GM19240 (cell line): Measurements from ENCODE around the gene SLC26A8.
"Not testable (repeated sequence)": the region's sequence is repeated elsewhere in the genome, so short reads cannot be mapped to it uniquely, and the experiment has no call there.

ENCODE experiments used
- DNase-seq: peaks from one replicate; pipeline ENCODE4 v3.0.0; 2011; ENCODE audit warnings: low spot score; ENCODE audit not compliant: insufficient read length

Gene SLC26A8

DNA sequence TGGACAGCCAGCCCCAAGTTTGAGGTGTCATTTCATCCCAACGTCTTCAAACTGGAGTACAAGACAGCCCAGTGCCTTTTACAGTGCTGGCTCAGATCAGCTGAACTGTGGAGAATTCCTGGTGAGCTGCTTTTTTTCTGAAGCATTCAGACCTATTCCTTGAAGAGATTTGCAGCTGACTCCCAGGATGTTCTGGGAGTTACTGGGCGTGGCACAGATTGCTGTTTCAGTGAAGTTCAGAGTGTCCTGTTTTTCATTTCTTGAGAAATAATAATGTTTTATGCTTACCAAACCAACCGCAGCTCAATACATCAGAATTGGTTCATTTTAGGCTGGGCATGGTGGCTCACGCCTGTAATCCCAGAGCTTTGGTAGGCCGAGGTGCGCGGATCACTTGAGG is 70.1 kb downstream of the SLC26A8 start:
- no peak for DNase-seq

DNA sequence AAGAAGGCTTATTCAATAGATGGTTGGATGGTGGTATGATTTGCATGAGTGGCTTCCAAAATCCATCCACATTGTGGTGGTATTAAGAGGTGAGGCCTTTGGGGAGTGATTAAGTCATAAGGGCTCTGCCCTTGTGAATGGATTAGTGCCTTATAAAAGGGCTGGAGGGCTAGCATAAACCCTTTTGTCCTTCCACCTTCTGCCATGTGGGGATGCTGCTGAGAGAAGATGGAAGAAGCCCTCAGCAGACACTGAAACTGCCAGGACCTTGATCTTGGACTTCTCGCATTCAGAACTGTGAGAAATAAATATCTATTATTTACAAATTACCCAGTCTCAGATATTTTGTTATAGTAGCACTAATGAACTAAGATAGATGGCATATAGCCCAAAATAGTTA is 75.7 kb downstream of the SLC26A8 start:
- DNase-seq: no peak

DNA sequence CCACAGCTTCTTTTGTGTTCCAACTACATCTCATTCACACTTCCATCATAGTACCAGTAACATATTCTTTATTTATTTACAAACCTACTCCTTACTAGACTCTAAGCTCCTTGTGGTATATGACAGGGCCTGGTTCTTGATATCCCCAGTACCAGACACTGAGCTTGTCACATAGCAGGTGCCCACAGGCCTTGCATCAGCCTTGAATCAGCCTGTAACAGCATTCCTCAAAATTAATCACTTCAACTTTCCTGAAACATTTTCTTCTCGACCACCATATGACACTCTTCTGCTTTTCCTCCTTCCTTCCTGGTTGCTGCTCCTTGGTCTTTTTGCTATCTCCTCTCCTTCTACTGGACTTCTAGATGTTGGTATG is 78.8 kb downstream of the SLC26A8 start:
- no peak for DNase-seq

DNA sequence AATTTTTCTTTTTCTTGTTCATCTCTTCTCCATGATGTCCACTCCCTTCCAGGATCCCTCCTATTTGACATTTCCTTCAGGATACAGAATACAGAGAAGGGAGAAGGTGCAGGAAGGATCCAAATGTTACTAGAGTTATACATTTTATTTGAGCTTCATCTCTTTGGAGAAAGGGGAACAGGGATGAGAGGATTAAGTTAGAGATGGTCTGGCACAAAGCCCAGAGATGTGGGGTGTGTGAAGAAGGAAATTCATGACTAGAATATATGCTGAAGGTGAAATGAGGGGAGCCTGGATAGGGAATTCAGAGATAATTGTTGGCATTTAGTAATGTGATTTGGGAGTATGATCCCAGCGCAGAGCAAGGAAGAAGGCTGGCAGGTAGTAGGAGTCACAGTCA is 81.1 kb downstream of the SLC26A8 start:
- no peak for DNase-seq

DNA sequence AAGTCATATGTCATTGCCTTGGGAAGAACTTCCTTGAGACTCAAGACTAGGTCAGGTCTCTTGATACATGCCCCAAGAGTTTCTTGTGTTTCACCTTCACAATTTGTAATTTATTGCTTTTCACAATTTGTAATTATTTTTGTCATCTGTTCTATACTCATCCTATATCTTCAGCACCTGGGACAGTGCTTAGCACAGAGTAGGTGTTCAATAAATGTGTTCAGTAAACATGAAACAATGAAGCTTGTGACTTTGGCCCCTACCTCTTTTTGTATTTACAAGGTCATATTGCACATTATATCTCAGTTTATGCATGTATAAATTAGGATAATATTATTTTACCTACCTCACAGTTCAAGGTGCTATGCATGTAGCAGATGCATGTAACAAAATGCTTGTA is 82.1 kb downstream of the SLC26A8 start:
- no peak for DNase-seq

DNA sequence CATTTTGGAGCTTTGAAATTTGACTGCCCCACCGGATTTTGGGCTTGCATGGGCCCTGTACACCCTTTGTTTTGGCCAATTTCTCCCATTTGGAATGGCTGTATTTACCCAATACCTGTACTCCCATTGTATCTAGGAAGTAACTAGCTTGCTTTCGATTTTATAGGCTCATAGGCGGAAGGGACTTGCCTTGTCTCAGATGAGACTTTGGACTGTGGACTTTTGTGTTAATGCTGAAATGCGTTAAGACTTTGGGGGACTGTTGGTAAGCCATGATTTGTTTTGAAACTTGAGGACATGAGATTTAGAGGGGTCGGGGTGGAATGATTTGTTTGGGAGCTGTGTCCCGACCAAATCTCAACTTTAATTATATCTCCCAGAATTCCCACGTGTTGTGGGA is 83.3 kb downstream of the SLC26A8 start:
- not testable (repeated sequence) for DNase-seq

DNA sequence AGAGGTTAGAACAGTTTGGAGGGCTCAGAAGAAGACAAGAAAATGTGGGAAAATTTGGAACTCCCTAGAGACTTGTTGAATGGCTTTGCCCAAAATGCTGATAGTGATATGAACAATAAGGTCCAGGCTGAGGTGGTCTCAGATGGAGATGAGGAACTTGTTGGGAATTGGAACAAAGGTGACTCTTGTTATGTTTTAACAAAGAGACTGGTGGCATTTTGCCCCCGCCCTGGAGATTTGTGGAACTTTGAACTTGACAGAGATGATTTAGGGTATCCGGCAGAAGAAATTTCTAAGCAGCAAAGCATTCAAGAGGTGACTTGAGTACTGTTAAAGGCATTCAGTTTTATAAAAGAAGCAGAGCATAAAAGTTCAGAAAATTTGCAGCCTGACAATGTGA is 84.4 kb downstream of the SLC26A8 start:
- not testable (repeated sequence) for DNase-seq

DNA sequence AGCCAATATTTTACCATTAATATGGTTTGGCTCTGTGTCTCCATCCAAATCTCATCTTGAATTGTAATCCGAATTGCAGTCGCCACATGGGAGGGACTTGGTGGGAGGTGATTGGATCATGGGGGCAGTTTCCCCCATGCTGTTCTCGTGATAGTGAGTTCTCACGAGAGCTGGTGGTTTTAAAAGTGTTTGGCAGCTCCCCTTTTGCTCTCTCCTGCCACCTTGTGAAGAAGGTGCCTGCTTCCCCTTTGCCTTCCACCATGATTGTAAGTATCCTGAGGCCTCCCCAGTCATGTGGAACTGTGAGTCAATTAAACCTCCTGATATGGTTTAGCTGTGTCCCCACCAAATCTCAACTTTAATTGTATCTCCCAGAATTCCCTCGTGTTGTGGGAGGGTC is 85.2 kb downstream of the SLC26A8 start:
- DNase-seq: not testable (repeated sequence)

DNA sequence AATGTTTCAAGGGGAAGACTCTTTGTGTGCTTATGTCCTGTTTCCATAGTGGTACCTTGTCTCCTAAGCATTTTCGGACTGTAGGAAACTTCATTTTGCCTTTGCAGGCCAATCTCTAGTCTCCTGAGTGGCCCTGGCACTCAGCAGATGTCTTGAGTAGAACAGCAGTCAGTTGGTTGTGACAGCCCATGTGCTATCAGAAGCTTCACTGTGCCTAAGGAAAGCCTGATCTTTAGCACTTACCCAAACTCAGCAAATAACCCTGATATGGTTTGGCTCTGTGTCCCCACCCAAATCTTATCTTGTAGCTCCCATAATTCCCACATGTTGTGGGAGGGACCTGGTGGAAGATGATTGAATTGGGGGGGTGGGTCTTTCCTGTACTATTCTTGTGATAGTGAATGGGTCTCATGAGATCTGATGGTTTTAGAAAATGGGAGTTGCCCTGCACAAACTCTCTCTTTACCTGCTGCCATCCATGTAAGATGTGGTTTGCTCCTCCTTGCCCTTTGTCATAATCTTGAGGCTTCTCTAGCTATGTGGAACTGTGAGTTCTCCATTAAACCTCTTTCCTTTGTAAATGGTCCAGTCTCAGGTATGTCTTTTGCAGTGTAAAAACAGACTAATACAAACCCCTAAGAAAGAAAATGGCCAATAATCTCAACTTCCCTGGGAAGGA is 87.6 kb downstream of the SLC26A8 start:
- DNase-seq: no peak

DNA sequence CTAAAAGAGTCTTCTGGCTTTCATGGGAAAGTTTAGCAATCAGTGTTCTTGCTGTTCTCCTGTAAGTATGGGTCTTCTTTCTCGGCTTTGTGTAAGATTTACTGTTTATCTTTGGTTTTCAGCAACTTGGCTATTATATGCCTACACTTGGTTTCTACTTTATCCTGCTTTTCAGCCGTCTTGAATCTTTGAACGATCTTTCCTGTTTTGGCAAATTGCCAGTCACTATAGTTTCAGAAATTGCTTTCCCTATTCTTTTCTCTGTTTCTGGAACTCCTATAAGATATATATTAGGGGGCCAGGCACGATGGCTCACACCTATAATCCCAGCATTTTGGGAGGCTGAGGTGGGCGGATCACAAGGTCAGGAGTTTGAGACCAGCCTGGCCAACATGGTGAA is 89.0 kb downstream of the SLC26A8 start:
- DNase-seq: no peak

DNA sequence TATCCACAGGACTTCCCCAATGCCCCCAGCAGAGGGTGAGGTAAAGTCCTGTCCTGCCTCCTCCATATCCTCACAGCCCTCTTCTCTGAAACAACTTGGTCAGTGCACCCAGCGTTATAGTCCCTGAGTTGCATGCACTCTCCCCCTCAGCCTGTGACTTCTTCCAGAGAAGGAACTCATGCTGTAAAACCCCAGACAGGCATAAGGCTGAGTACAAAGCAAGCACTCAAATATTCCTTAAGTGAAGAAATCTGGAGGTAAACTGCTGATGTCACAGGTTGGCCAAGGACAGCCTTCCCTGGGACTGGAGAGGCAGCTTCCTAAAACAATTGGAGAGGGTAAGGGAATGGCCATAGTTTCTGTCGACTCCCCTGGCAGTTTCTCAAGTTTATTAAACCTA is 90.6 kb downstream of the SLC26A8 start:
- DNase-seq: no peak

DNA sequence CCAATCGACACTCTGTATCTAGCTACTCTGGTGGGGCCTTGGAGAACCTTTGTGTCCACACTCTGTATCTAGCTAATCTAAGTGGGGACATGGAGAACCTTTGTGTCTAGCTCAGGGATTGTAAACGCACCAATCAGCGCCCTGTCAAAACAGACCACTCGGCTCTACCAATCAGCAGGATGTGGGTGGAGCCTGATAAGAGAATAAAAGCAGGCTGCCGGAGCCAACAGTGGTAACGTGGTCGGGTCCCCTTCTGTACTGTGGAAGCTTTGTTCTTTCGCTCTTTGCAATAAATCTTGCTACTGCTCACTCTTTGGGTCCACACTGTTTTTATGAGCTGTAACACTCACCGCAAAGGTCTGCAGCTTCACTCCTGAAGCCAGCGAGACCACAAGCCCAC is 92.6 kb downstream of the SLC26A8 start:
- not testable (repeated sequence) for DNase-seq

DNA sequence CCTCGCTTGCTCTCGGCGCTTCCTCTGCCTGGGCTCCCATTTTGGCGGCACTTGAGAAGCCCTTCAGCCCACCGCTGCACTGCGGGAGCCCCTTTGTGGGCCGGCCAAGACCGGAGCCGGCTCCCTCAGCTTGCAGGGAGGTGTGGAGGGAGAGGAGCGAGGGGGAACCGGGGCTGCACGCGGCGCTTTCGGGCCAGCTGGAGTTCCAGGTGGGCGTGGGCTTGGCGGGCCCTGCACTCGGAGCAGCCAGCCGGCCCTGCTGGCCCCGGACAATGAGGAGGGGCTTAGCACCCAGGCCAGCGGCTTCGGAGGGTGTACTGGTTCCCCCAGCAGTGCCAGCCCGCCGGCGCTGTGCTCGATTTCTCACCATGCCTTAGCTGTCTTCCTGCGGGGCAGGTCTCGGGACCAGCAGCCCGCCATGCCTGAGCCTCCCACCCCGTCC is 93.3 kb downstream of the SLC26A8 start:
- no peak for DNase-seq

DNA sequence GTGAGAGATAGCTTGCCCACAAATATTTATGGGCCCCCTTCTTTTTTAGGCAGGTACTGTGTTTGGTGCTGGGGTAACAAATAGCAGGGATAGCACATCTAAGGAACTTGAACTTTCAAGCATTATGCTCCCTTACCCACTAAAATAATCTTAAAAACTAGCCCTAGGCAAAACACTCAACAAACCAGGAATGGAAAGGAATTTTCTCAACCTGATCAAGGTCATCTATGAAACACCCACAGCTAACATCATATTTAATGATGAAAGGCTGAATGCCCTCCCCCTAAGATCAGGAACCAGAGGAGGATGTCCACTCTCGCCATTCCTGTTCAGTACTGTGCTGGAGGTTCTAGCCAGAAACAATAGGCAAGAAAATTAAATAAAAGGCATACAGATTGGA is 94.8 kb downstream of the SLC26A8 start:
- no peak for DNase-seq

DNA sequence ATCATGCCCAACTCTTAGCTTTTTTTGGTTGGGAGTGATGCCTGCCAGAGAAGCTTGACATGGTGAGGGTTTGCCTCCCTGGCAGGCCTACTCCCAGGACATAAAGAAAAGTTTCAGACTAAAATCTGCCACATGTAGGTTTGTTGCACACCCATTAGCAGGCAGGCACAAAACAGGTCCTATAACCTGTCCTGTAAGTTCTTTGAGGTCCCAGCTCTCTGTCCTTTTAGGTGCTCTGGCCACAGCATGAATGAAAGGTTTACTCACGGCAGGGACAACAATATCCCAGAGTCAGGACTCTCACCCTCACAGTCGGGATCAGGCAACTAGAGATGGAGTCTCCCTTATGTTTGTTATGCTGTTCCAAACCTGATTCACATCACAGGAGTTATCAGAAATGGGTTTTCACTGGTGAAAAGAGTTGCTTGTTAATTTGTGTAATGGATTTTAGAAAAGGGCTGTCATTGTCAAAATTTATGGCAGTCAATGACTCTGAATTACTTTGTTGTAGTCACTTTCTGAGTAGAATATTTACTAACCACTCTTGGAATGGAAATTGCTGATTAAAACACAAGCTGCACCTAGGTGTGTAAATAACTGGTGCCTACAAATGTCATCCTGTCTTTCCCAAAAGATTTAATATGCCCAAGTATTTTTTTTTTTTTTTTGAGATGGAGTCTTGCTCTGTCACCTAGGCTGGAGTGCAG is 97.8 kb downstream of the SLC26A8 start:
- DNase-seq: no peak

DNA sequence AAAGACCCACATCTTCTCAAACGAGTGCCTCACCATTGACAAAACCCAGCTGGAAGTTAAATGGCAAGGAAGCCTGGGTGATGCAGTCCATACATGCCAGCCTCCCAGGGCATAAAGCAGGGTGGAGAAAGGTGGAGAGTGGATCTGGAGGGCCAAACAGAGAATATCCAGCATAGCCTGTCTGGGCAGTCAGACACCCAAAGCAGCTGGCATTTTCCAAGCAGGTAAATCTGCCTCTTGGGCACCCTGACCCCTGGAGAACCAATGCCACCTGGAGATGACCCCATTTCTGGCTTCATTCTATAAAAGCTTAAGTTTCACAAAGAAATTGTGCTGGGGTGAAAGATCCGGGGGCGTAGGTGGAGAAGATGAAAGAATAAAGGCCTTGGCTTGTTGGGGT is 98.5 kb downstream of the SLC26A8 start:
- DNase-seq: no peak

DNA sequence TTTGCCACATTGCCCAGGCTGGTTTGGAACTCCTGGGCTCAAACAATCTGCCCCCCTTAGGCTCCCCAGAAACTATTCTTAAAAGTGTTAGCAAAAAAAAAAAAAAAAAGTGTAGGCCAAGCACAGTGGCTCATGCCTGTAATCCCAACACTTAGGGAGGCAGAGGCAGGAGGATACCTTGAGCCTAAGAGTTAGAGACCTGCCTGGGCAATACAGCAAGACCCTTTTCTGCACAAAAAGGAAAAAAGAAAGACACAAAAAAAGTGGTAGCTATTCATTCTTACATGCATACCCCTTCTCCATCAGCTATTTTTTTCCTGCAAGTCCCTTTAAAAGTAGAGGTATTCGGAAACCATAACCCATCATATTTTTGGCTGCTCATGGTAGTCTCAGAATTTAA is 100.3 kb downstream of the SLC26A8 start:
- DNase-seq: no peak

DNA sequence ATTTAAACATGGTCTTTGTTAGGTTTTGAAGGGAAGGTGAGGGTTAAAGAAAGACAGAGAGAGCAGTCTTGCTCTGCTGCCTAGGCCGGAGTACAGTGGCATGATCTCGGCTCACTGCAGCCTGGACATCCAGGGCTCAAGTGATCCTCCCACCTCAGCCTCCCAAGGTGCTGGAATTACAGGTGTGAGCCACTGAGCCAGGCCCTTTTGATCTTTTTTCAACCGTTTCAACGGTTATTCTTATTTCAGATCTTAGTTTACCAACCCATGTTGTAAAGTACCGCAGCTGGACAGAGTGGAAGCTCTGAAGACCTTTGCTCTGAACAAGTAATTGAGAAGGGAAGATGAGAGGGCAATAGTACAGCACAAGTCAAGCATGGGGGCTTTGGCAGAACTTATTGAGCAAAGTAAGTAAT is 102.3 kb downstream of the SLC26A8 start:
- DNase-seq: no peak

DNA sequence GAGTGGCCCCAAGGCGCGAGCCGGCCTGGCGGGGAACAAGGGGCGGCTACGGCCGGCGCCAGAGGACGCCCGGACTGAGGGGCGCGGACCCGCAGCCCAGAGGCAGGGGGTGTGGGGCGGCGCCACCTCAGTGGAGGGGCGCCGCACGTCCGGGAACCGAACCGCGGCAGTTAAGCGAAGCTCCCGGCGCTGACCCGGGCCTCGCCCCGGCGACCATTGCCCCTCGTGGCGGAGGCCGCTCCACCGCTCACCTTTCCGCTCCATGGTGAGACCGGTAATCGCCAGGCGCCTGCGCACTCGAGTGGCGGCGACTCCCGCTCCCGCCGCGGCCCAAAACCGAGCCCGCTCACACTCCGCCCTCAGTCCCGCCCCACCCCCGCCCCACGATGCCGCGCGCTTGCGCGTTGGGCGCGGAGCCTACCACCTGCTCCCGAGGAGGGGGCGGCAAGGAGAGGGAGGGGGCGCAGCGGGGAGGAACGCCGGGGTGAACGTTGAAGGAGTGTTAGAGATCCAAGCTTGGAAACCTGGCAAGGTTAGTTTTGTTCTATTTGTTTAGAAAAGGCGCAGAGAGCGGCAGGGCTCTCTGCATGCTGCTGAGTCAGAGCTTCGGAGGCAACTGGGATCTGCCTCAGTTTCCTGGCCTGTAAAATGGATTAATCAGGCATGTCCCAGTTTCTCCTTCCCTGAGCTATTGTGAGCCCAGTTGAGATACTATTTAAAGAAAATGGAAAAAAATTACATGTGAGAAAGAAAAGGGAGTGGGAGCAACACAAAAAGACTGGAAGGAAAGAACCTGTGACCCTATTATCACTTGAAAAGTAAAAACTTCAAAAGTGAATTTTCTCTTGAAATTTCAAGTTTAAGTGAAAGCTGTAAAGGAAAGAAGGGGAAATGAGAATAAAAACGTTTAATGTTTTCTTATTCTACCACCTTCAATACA is 103.4 kb downstream of the SLC26A8 start, which contains the start of gene SRPK1:
TSS of gene SRPK1 (minus strand) at position 306 of the 940 bp plus-strand sequence. CDS start at position 264, 42 bp downstream.
- peak; percentile 92 for DNase-seq

DNA sequence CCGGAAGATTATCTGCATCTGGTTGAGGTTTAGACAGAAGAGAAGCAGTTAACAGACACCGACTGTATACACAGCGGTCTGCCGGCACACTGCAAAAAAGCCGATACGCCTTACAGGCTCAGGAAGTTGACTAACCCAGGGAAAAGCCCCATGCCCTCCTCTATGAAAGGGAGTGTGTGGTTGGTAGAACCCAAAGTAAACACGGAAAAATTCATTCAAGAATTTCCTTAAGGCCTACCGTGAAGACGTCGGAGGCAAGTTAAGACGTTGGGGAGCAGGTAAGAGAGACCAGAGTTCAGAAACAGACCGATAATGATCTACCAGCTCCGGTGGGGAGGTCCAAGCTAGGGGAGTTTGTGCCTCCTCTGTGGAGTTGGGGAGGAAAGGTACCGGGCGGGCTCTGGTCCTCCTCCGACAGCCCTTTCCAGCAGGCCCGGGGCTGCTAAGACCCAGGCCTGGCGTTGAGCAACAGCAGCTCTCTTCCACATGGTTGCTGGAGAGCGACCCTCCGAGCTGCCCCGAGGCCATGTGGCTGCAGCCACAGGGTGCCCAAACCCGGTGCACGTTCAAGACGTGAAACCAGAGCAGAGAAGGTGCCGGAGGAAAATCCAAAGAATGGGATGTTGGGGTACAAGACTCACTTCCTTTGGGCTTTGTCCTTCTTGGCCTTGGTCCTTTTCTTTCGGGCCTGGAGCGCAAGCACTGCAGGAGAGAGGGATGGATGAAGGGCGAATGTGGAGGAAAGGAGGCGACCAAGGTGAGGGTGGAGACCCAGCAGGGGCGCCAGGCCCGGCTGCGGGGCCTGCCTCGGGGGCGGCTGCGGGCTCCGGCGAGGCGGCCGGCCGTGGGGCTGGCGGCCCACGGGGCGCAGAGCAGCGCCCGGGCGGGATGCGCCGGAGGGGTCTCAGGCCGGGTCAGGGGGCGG is 104.4 kb downstream of the SLC26A8 start:
- no peak for DNase-seq
